Activated CD8-positive, alpha-beta T cell treated with anti-CD3 and anti-CD28 coated beads, Interleukin-2, amount 10 ng/mL, durations not matched to agents 7 days and 5 days (primary cell): ENCODE data around the gene ANKLE1. TPM values are rescaled to one million over a fixed set of nuclear protein-coding genes. Genes with fewer than 3 reads are reported as not detected.
"Not testable (repeated sequence)": the region's sequence is repeated elsewhere in the genome, so short reads cannot be mapped to it uniquely, and the experiment has no call there.

Source experiments
- ATAC-seq: fragments of 150-1000 bp; cut with Tn5 transposase; one replicate; pipeline ENCODE4 v1.10.0; 2021; ENCODE audit warnings: moderate library complexity
- CTCF ChIA-PET: fragments of 350-600 bp; sonication (Branson Sonifier 250); formaldehyde crosslinking; loops from one replicate; lab custom pipeline; 2021; ENCODE audit warnings: antibody characterized with exemption; lab: Charles Lee
- POLR2A ChIA-PET: fragments of 350-600 bp; sonication (Branson Sonifier 250); formaldehyde crosslinking; loops from one replicate; lab custom pipeline; 2021; ENCODE audit warnings: antibody characterized with exemption; lab: Charles Lee
- DNase-seq: peaks from one replicate; pipeline ENCODE4 v3.0.0-alpha.2; 2020
- H3K27ac Mint-ChIP-seq: one replicate; pipeline ENCODE4 v1.8.0; 2021; ENCODE audit warnings: mild to moderate bottlenecking, mixed read lengths
- H3K27me3 Mint-ChIP-seq: one replicate; pipeline ENCODE4 v1.8.0; 2021; ENCODE audit warnings: low read depth, mixed read lengths
- H3K36me3 Mint-ChIP-seq: one replicate; pipeline ENCODE4 v1.8.0; 2021; ENCODE audit warnings: low read depth, mixed read lengths
- H3K4me1 Mint-ChIP-seq: one replicate; pipeline ENCODE4 v1.8.0; 2021; ENCODE audit warnings: low read depth, mixed read lengths
- H3K4me3 Mint-ChIP-seq: one replicate; pipeline ENCODE4 v1.8.0; 2021; ENCODE audit warnings: mild to moderate bottlenecking, mixed read lengths
- H3K9me3 Mint-ChIP-seq: one replicate; pipeline ENCODE4 v1.8.0; 2022; ENCODE audit warnings: mixed read lengths; ENCODE audit not compliant: insufficient read depth
- total RNA-seq, 2 experiments: library from RNA; stranded (reverse); gene quantifications; one replicate each; pipeline ENCODE4 v1.2.3, GENCODE V29; 2021

Gene ANKLE1
- total RNA-seq, 2 experiments from 2014 or later = 10.7 to 13.8 TPM

- H3K27me3 Mint-ChIP-seq = no peaks in the 10 kb centered on the region
- CTCF ChIA-PET = interaction anchor here (0.9 to 10.9 kb wide), 16 partner anchors 8 to 199 kb away, joined by 3 to 109 read pairs (median 4); partner anchors contain the start of genes ABHD8, ANKLE1, DDA1 and USE1
- peak overlapping the region; percentile 88 for H3K27ac Mint-ChIP-seq
- H3K9me3 Mint-ChIP-seq = no peaks in the 10 kb centered on the region
- peaks cover 12% of the 10 kb centered on the region for H3K36me3 Mint-ChIP-seq
- H3K4me3 Mint-ChIP-seq = peak overlapping the region; percentile 90
- no peak for DNase-seq
- POLR2A ChIA-PET = interaction anchor here (0.6 to 2.9 kb wide), 9 partner anchors 10 to 1125 kb away, joined by 3 to 15 read pairs (median 4); partner anchors contain the start of genes ANKLE1, OCEL1 and USE1
- no peak for ATAC-seq
- peaks cover 31% of the 10 kb centered on the region for H3K4me1 Mint-ChIP-seq
These were observed 15.1 kb upstream of the ANKLE1 start for GRCh38 chr19:17266589-17266974.

DNA sequence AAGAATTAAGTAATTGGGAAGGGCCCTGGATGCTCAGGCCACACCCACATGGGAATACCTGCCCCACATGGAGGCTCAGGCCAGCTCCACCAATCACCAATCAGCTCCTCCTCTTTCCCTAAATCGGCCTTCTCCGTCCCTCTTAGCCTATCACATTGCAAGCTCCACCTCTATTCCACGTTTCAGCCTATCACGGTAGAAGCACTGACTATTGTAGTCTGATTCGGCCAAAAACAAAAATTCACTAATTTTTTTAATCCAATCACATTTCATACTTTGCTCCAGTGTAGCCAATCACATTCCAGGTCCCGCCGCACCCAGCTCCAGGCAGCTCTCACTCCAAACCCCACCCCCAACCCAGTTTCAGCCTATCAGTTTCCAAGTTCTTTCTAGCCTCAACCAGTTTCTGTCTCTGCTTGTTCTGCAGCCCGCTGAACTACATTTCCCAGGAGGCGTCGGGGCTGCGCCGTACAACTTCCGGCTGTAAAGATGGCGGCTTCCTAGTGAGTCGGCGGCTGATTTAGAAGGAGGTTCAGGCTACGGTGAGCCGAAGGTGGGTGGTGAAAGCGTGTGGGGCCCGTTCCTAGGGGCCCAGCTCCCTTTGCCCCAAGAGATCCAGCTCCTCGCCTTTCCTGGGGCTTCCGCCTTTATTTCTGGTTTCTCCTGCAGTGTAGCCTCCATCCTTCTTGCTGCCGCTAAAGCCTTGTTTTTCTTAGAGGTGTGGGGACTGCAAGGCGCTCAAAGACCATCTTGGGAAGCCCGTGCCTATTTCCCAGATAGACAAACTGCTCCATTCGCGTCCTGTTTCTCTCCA is 14.5 kb upstream of the ANKLE1 start, which contains the start of gene BABAM1:
BABAM1 (plus strand) TSS at position 469 of the 814 bp plus-strand sequence. CDS start 1,364 bp downstream, outside the sequence.
- CTCF ChIA-PET = interaction anchor here (0.9 to 10.9 kb wide), 17 partner anchors 9 to 199 kb away, joined by 3 to 109 read pairs (median 4); partner anchors contain the start of genes ABHD8, ANKLE1, DDA1 and USE1
- peaks cover 13% of the 10 kb centered on the region for H3K36me3 Mint-ChIP-seq
- ATAC-seq (peak; percentile 94), DNase-seq (peak; percentile 99)
- H3K9me3 Mint-ChIP-seq = no peaks in the 10 kb centered on the region
- H3K4me3 Mint-ChIP-seq = peak within 1 kb of the TSS; percentile 90
- H3K4me1 Mint-ChIP-seq = peaks cover 31% of the 10 kb centered on the region
- H3K27me3 Mint-ChIP-seq = no peaks in the 10 kb centered on the region
- peak within 1 kb of the TSS; percentile 88 for H3K27ac Mint-ChIP-seq
- POLR2A ChIA-PET = interaction anchor here (0.6 to 2.9 kb wide), 10 partner anchors 9 to 1126 kb away, joined by 3 to 15 read pairs (median 4); partner anchors contain the start of genes ANKLE1, OCEL1 and USE1

- H3K27me3 Mint-ChIP-seq = no peaks in the 10 kb centered on the region
- H3K4me3 Mint-ChIP-seq = peak overlapping the region; percentile 90
- no peaks in the 10 kb centered on the region for H3K9me3 Mint-ChIP-seq
- ATAC-seq (no peak), DNase-seq (no peak)
- H3K36me3 Mint-ChIP-seq = peaks cover 17% of the 10 kb centered on the region
- H3K27ac Mint-ChIP-seq = no peak overlapping the region
- ChIA-PET POLR2A (interaction anchor here (2.9 kb wide), 1 partner anchor 12 kb away, joined by 15 read pairs; the partner anchor contains the start of gene ANKLE1), CTCF (interaction anchor here (0.7 to 10.9 kb wide), 2 partner anchors 10 to 13 kb away, joined by 3 to 109 read pairs; partner anchors contain the start of gene ANKLE1)
- peaks cover 31% of the 10 kb centered on the region for H3K4me1 Mint-ChIP-seq
These were observed 12.9 kb upstream of the ANKLE1 start for GRCh38 chr19:17268754-17269153.

DNA sequence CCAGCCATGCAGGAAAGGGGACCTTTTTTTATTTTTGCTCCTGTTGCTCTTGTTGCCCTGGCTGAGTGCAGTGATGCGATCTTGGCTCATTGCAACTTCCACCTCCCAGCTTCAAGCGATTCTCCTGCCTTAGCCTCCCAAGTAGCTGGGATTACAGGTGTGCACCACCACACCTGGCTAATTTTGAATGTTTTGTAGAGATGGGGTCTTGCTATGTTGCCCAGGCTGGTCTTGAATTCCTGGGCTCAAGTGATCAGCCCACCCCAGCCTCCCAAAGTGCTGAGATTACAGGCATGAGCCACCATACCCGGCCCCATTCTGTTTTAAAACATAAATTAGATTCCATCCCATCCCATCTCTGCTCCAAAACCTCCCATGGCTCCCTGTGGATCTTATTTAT is 6.8 kb upstream of the ANKLE1 start:
- H3K9me3 Mint-ChIP-seq, POLR2A ChIA-PET, CTCF ChIA-PET, H3K4me3 Mint-ChIP-seq, H3K27ac Mint-ChIP-seq, DNase-seq, H3K4me1 Mint-ChIP-seq, H3K27me3 Mint-ChIP-seq, ATAC-seq: not testable (repeated sequence)
- peaks cover 41% of the 10 kb centered on the region for H3K36me3 Mint-ChIP-seq

GRCh38 chr19:17275441-17276175 is 6.1 kb upstream of the ANKLE1 start:
- no peaks in the 10 kb centered on the region for H3K9me3 Mint-ChIP-seq
- ATAC-seq = no peak
- H3K4me1 Mint-ChIP-seq = peaks cover 10% of the 10 kb centered on the region
- no peak overlapping the region for H3K27ac Mint-ChIP-seq
- CTCF ChIA-PET = no interaction called here
- no peak overlapping the region for H3K4me3 Mint-ChIP-seq
- H3K36me3 Mint-ChIP-seq = peaks cover 36% of the 10 kb centered on the region
- DNase-seq = no peak
- POLR2A ChIA-PET = interaction anchor here (1.5 kb wide), 1 partner anchor 9 kb away, joined by 5 read pairs; the partner anchor contains the start of gene BABAM1
- no peaks in the 10 kb centered on the region for H3K27me3 Mint-ChIP-seq

- Mint-ChIP-seq H3K4me3 (no peak overlapping the region), H3K36me3 (peaks cover 31% of the 10 kb centered on the region), H3K27me3 (no peaks in the 10 kb centered on the region), H3K27ac (no peak overlapping the region), H3K4me1 (peaks cover 20% of the 10 kb centered on the region), H3K9me3 (no peaks in the 10 kb centered on the region)
- ATAC-seq (no peak), DNase-seq (no peak)
- ChIA-PET POLR2A (interaction anchor here (1.1 kb wide), 1 partner anchor 64 kb away, joined by 3 read pairs; no protein-coding TSS in a partner anchor), CTCF (interaction anchor here (0.7 to 5.8 kb wide), 3 partner anchors 13 to 26 kb away, joined by 3 to 109 read pairs (median 33); partner anchors contain the start of genes BABAM1 and USHBP1)
These were observed 2.3 kb upstream of the ANKLE1 start for GRCh38 chr19:17279436-17279835.

GRCh38 chr19:17282488-17283125 is 906 bp downstream of the ANKLE1 start:
- no peaks in the 10 kb centered on the region for H3K27me3 Mint-ChIP-seq
- peaks cover 20% of the 10 kb centered on the region for H3K4me1 Mint-ChIP-seq
- H3K27ac Mint-ChIP-seq = peak overlapping the region; percentile 79
- peak overlapping the region; percentile 88 for H3K4me3 Mint-ChIP-seq
- peaks cover 17% of the 10 kb centered on the region for H3K36me3 Mint-ChIP-seq
- no peaks in the 10 kb centered on the region for H3K9me3 Mint-ChIP-seq
- DNase-seq (peak; percentile 87), ATAC-seq (peak; percentile 93)
- ChIA-PET POLR2A (interaction anchor here (0.6 to 2.5 kb wide), 6 partner anchors 13 to 56 kb away, joined by 3 to 15 read pairs (median 4); partner anchors contain the start of genes BABAM1 and OCEL1), CTCF (interaction anchor here (0.7 to 5.8 kb wide), 15 partner anchors 10 to 503 kb away, joined by 3 to 109 read pairs (median 4); partner anchors contain the start of genes BABAM1, DDA1, MRPL34 and OCEL1)

DNA sequence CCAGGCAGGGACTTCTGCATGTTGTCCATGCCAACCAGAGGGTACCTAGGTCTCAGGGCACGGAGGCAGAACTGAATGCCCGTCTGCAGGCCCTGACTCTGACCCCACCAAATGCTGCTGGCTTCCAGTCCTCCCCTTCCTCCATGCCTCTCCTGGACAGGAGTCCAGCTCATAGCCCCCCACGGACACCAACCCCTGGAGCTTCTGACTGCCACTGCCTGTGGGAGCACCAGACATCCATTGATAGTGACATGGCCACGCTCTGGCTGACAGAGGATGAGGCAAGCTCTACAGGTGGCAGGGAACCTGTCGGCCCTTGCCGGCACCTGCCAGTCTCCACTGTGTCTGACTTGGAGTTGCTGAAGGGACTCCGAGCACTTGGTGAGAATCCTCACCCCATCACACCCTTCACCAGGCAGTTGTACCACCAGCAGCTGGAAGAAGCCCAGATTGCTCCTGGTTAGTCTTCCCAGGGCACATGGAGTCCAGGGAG is 1.8 kb downstream of the ANKLE1 start:
- H3K4me3 Mint-ChIP-seq = peak overlapping the region; percentile 28
- peaks cover 17% of the 10 kb centered on the region for H3K36me3 Mint-ChIP-seq
- peaks cover 20% of the 10 kb centered on the region for H3K4me1 Mint-ChIP-seq
- H3K9me3 Mint-ChIP-seq = no peaks in the 10 kb centered on the region
- H3K27ac Mint-ChIP-seq = no peak overlapping the region
- CTCF ChIA-PET = interaction anchor here (0.7 to 5.8 kb wide), 11 partner anchors 9 to 504 kb away, joined by 3 to 109 read pairs (median 4); partner anchors contain the start of genes BABAM1, DDA1 and USHBP1
- DNase-seq (no peak), ATAC-seq (no peak)
- H3K27me3 Mint-ChIP-seq = no peaks in the 10 kb centered on the region
- POLR2A ChIA-PET = no interaction called here

DNA sequence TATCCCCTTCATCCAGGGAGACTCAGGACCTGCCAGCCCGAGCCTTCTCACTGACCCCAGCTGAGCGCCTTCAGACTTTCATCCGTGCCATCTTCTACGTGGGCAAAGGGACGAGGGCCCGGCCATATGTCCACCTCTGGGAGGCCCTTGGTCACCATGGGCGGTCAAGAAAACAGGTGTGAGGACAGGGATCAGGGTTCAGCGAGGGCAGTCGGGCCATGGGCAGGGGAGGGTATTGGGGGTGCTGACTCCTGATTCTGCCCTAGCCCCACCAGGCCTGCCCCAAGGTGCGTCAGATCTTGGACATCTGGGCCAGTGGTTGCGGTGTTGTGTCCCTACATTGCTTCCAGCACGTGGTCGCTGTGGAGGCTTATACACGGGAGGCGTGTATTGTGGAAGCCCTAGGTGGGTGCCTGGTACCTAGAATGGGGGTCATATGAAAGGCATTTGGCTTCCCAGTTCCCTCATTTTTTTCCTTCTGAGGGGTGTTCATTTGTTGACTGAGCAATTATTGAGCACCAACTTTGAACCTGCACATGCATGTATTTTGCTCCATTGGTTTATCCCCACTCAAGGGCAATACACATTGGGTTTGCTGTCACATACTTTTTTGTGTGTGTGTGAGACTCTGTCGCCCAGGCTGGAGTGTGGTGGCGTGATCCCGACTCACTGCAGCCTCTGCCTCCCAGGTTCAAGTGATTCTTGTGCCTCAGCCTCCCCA is 3.9 kb downstream of the ANKLE1 start:
- Mint-ChIP-seq H3K36me3 (peaks cover 17% of the 10 kb centered on the region), H3K9me3 (no peaks in the 10 kb centered on the region), H3K4me3 (no peak overlapping the region), H3K4me1 (peaks cover 14% of the 10 kb centered on the region), H3K27me3 (peaks cover 4% of the 10 kb centered on the region), H3K27ac (no peak overlapping the region)
- no peak for DNase-seq
- ChIA-PET CTCF (interaction anchor here (1.5 kb wide), 1 partner anchor 25 kb away, joined by 4 read pairs; no protein-coding TSS in a partner anchor), POLR2A (no interaction called here)
- no peak for ATAC-seq

- ATAC-seq (no peak), DNase-seq (no peak)
- H3K9me3 Mint-ChIP-seq = no peaks in the 10 kb centered on the region
- H3K4me3 Mint-ChIP-seq = no peak overlapping the region
- peaks cover 4% of the 10 kb centered on the region for H3K27me3 Mint-ChIP-seq
- H3K27ac Mint-ChIP-seq = no peak overlapping the region
- H3K36me3 Mint-ChIP-seq = peaks cover 17% of the 10 kb centered on the region
- ChIA-PET POLR2A (interaction anchor here (0.7 kb wide), 1 partner anchor 946 kb away, joined by 3 read pairs; no protein-coding TSS in a partner anchor), CTCF (interaction anchor here (0.5 to 1.5 kb wide), 3 partner anchors 26 to 100 kb away, joined by 3 to 4 read pairs (median 4); no protein-coding TSS in a partner anchor)
- peaks cover 10% of the 10 kb centered on the region for H3K4me1 Mint-ChIP-seq
These were observed 4.6 kb downstream of the ANKLE1 start for GRCh38 chr19:17286263-17286662.
